GM19372 (cell line): Measurements from ENCODE around the gene LSR.
"Not testable (repeated sequence)": the region's sequence is repeated elsewhere in the genome, so short reads cannot be mapped to it uniquely, and the experiment has no call there.

Experiments
- ATAC-seq: cut with Tn5 transposase; IDR thresholded peaks from one replicate; pipeline ENCODE4 v1.9.1; 2021; ENCODE audit warnings: mild to moderate bottlenecking, low read depth, moderate library complexity; ENCODE audit not compliant: unreplicated experiment

Gene LSR

GRCh38 chr19:35217649-35217990, 31.2 kb upstream of the LSR start:
- no peak for ATAC-seq

GRCh38 chr19:35219008-35219407, 29.8 kb upstream of the LSR start:
- ATAC-seq = no peak

GRCh38 chr19:35220315-35220921, 28.4 kb upstream of the LSR start:
- no peak for ATAC-seq

GRCh38 chr19:35220973-35221590, 27.7 kb upstream of the LSR start:
- not testable (repeated sequence) for ATAC-seq

GRCh38 chr19:35222373-35223015, 26.3 kb upstream of the LSR start:
- no peak for ATAC-seq

GRCh38 chr19:35223084-35223790, 25.6 kb upstream of the LSR start:
- no peak for ATAC-seq

- ATAC-seq = no peak
These were observed 24.8 kb upstream of the LSR start for GRCh38 chr19:35223862-35224505.

- no peak for ATAC-seq
These were observed 23.9 kb upstream of the LSR start for GRCh38 chr19:35224681-35225571.

- no peak for ATAC-seq
These were observed 22.9 kb upstream of the LSR start for GRCh38 chr19:35225951-35226350.

GRCh38 chr19:35226748-35227147, 22.1 kb upstream of the LSR start:
- no peak for ATAC-seq

- no peak for ATAC-seq
These were observed 20.4 kb upstream of the LSR start, which contains the start of gene FAM187B for GRCh38 chr19:35228177-35228930. FAM187B (minus strand) TSS chr19:35228739; CDS start chr19:35228680, 59 bp downstream.

- ATAC-seq = no peak
These were observed 19.2 kb upstream of the LSR start for GRCh38 chr19:35229601-35230000.

GRCh38 chr19:35231956-35232645, 16.7 kb upstream of the LSR start:
- no peak for ATAC-seq

- no peak for ATAC-seq
These were observed 15.9 kb upstream of the LSR start for GRCh38 chr19:35232912-35233311.

- ATAC-seq = no peak
These were observed 12.0 kb upstream of the LSR start for GRCh38 chr19:35236638-35237400.

- ATAC-seq = not testable (repeated sequence)
These were observed 9.2 kb upstream of the LSR start for GRCh38 chr19:35239597-35239996.

- ATAC-seq = no peak
These were observed 8.5 kb upstream of the LSR start for GRCh38 chr19:35240327-35240726.

- no peak for ATAC-seq
These were observed 7.4 kb upstream of the LSR start for GRCh38 chr19:35241417-35241816.
